Immature natural killer cell (primary cell): ENCODE measurements around the gene BTNL2. TPM values are rescaled to one million over a fixed set of nuclear protein-coding genes. Genes with fewer than 3 reads are reported as not detected.

Experiments
- DNase-seq, 3 donors: peaks; one replicate each; pipeline ENCODE4 v3.0.0; 2022; ENCODE audit warnings: mixed read lengths in 1 of 3
- H3K27ac Mint-ChIP-seq, 6 donors: one replicate each; pipeline ENCODE4 v1.8.0; 2020; ENCODE audit warnings: mixed read lengths in 6 of 6, mild to moderate bottlenecking in 5 of 6, inconsistent platforms in 4 of 6, moderate library complexity in 3 of 6
- H3K27me3 Mint-ChIP-seq, 3 donors: one replicate each; pipeline ENCODE4 v1.8.0; 2020 to 2021; ENCODE audit warnings: low read depth in 3 of 3, mild to moderate bottlenecking in 3 of 3, mixed read lengths in 3 of 3, moderate library complexity in 3 of 3, inconsistent platforms in 1 of 3
- H3K36me3 Mint-ChIP-seq, 3 donors: one replicate each; pipeline ENCODE4 v1.8.0; 2020; ENCODE audit warnings: mixed read lengths in 3 of 3, inconsistent platforms in 2 of 3, mild to moderate bottlenecking in 2 of 3
- H3K4me1 Mint-ChIP-seq, 2 donors: one replicate each; pipeline ENCODE4 v1.8.0; 2020; ENCODE audit warnings: inconsistent platforms in 2 of 2, mild to moderate bottlenecking in 2 of 2, mixed read lengths in 2 of 2, moderate library complexity in 1 of 2
- H3K4me3 Mint-ChIP-seq, 5 donors: one replicate each; pipeline ENCODE4 v1.8.0; 2020; ENCODE audit warnings: mild to moderate bottlenecking in 5 of 5, mixed read lengths in 5 of 5, inconsistent platforms in 3 of 5, moderate library complexity in 3 of 5
- H3K9me3 Mint-ChIP-seq, 6 donors: one replicate each; pipeline ENCODE4 v1.8.0; 2020; ENCODE audit warnings: mild to moderate bottlenecking in 6 of 6, mixed read lengths in 6 of 6, inconsistent platforms in 4 of 6, moderate library complexity in 3 of 6
- polyA plus RNA-seq, 3 donors: library from polyadenylated mRNA; unstranded; fragments of 300-500 nt; fragmentation: Illumina TruSeq; gene quantifications; one replicate each; pipeline ENCODE4 v1.2.3, GENCODE V29; 2021

The BTNL2 gene
- polyA plus RNA-seq, 3 donors from 2014 or later = not detected

DNA sequence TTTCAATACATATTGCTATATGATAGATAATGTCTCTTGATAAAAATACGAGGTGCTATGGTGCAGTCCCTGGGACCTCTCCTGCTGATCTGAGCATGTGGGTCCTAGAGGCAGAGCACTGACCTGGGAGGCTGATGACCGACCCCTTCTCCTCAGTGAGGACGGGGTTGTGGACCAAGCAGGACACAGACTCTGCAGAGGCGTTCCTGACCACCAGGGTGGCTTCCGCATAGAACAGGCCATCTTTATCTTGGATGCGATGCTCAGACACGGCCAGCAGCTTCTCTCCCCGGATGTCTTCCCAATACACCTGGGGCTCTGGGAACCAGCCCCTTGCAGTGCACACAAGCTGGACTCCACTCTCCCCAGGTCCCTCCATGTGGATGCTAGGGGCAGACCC is 4.2 kb downstream of the BTNL2 start:
- Mint-ChIP-seq H3K4me1 (no peaks in the 10 kb centered on the region), H3K4me3 (no peak overlapping the region), H3K27ac (no peak overlapping the region), H3K9me3 (no peaks in the 10 kb centered on the region), H3K27me3 (peaks cover 2 to 29% (median 10%) of the 10 kb centered on the region in 3 donors), H3K36me3 (no peaks in the 10 kb centered on the region)
- DNase-seq = no peak

- Mint-ChIP-seq H3K27ac (no peak overlapping the region), H3K4me1 (no peaks in the 10 kb centered on the region), H3K36me3 (no peaks in the 10 kb centered on the region), H3K27me3 (peaks cover 2 to 30% (median 10%) of the 10 kb centered on the region in 3 donors), H3K4me3 (no peak overlapping the region), H3K9me3 (no peaks in the 10 kb centered on the region)
- no peak for DNase-seq
Measured at GRCh38 chr6:32401284-32401963, 5.6 kb downstream of the BTNL2 start.

GRCh38 chr6:32397252-32397920 is 9.6 kb downstream of the BTNL2 start:
- Mint-ChIP-seq H3K4me3 (no peak overlapping the region), H3K36me3 (no peaks in the 10 kb centered on the region), H3K9me3 (no peaks in the 10 kb centered on the region), H3K27me3 (peaks cover 5 to 23% (median 11%) of the 10 kb centered on the region in 3 donors), H3K27ac (no peak overlapping the region), H3K4me1 (no peaks in the 10 kb centered on the region)
- no peak for DNase-seq

DNA sequence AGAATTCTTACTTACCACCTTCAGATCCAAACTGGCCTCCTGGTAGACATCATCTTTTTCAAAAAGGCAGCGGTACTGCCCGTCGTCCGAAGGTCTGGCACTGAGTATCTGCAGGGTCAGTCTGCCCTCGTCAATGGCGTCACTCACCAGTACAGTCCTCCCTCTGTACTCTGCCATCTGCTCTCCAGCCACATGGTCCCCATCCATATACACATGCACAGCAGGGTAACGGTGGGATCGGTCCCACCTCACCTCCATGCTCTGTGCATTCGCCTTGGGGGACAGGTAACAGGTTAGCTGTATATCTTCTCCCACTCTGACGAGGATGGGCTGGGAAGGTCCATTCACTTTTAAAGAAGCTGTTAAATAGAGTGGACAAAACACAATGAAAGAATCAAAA is 11.0 kb downstream of the BTNL2 start:
- Mint-ChIP-seq H3K9me3 (no peaks in the 10 kb centered on the region), H3K36me3 (no peaks in the 10 kb centered on the region), H3K27ac (no peak overlapping the region), H3K4me3 (no peak overlapping the region), H3K4me1 (no peaks in the 10 kb centered on the region), H3K27me3 (peaks cover 3 to 23% (median 10%) of the 10 kb centered on the region in 3 donors)
- no peak for DNase-seq

DNA sequence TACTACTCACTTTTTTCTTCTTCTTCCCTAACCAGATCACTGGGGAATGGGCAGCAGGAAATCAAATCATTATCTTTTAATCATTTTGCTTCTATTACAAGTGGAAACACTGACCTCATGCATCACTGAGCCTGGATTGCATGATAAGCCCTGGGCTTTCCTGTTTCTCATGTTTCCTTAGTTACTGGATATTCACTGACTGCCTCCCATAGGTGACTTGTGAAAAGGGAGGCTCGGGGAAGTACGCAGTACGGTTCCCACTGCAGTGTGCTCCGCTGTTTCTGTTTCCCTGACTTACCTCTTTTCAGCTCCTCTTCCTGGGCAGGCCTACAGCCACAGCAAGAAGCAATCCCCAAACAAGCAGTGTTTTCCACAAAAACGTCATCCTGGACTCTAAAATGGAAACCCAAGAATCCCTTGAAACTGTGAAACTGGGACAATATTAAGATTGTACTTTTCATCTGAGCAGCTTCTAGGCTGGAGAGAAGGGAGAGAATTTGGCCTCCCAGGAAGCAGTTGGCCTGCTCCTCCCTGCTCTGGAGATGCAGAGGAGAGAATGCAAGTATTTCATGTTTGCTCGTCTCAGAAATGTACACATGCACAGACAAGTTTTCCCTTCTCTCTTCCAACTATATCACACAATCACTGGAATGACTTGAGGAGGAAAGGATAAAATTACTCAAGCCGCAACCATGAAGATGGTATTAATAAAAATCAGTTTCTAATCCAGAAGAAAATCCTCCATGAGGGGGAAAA is 13.1 kb downstream of the BTNL2 start:
- DNase-seq = no peak
- Mint-ChIP-seq H3K27ac (no peak overlapping the region), H3K9me3 (no peaks in the 10 kb centered on the region), H3K4me3 (no peak overlapping the region), H3K4me1 (no peaks in the 10 kb centered on the region), H3K36me3 (no peaks in the 10 kb centered on the region), H3K27me3 (peaks cover 3 to 11% (median 8%) of the 10 kb centered on the region in 3 donors)

DNA sequence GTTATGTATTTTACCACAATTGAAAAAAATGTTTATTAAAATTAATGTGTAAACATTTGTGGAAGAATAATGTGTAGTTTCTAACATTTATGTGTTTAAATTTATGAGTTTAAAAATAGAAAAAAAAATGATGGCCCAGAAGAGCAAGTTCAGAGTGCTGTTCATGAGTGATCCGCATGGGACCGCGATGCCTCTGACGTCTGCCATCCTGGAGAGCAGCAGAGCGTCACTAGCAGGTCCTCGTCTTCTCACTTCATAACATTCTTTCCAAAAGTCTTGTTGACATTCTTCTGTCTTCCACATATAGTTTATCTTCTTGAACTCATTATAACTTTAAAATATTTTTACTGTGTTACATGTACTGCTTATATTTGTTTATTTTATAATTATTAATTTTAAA is 15.5 kb downstream of the BTNL2 start:
- H3K27me3 Mint-ChIP-seq = peaks cover 8 to 12% (median 11%) of the 10 kb centered on the region in 3 donors
- no peaks in the 10 kb centered on the region for H3K36me3 Mint-ChIP-seq
- H3K9me3 Mint-ChIP-seq = no peaks in the 10 kb centered on the region
- no peak for DNase-seq
- H3K4me3 Mint-ChIP-seq = no peak overlapping the region
- H3K27ac Mint-ChIP-seq = no peak overlapping the region
- H3K4me1 Mint-ChIP-seq = no peaks in the 10 kb centered on the region

- no peak overlapping the region for H3K4me3 Mint-ChIP-seq
- no peaks in the 10 kb centered on the region for H3K36me3 Mint-ChIP-seq
- DNase-seq = no peak
- H3K4me1 Mint-ChIP-seq = no peaks in the 10 kb centered on the region
- peaks cover 6 to 10% (median 8%) of the 10 kb centered on the region in 3 donors for H3K27me3 Mint-ChIP-seq
- H3K27ac Mint-ChIP-seq = no peak overlapping the region
- no peaks in the 10 kb centered on the region for H3K9me3 Mint-ChIP-seq
Measured at GRCh38 chr6:32387589-32388340, 19.2 kb downstream of the BTNL2 start.

GRCh38 chr6:32386040-32386439 is 20.9 kb downstream of the BTNL2 start:
- no peak overlapping the region for H3K27ac Mint-ChIP-seq
- no peaks in the 10 kb centered on the region for H3K36me3 Mint-ChIP-seq
- no peaks in the 10 kb centered on the region for H3K4me1 Mint-ChIP-seq
- DNase-seq = no peak
- H3K4me3 Mint-ChIP-seq = no peak overlapping the region
- H3K9me3 Mint-ChIP-seq = no peaks in the 10 kb centered on the region
- peaks cover 6 to 8% (median 8%) of the 10 kb centered on the region in 3 donors for H3K27me3 Mint-ChIP-seq

- H3K4me1 Mint-ChIP-seq = no peaks in the 10 kb centered on the region
- H3K9me3 Mint-ChIP-seq = no peaks in the 10 kb centered on the region
- no peak overlapping the region for H3K27ac Mint-ChIP-seq
- no peak for DNase-seq
- H3K36me3 Mint-ChIP-seq = no peaks in the 10 kb centered on the region
- no peak overlapping the region for H3K4me3 Mint-ChIP-seq
- H3K27me3 Mint-ChIP-seq = peaks cover 4 to 13% (median 5%) of the 10 kb centered on the region in 3 donors
Measured at GRCh38 chr6:32382757-32383420, 24.1 kb downstream of the BTNL2 start.

DNA sequence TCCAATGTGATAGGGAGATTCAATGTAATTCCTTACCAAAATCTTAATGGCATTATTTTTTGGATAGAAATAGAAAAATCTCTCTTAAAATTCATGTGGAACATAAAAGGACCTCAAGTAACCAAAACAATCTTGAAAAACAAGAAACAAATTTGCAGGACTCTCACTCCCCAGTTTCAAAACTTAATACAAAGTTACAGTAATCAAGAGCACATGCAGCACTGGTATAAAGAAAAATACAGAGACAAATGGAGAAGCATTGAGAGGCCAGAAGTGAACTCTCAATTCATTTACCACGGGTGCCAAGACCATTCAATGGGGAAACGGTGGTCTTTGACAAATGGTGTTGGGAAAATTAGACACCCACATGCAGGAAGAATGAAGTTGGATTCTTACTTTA is 27.4 kb downstream of the BTNL2 start:
- Mint-ChIP-seq H3K9me3 (no peaks in the 10 kb centered on the region), H3K4me1 (no peaks in the 10 kb centered on the region), H3K27ac (no peak overlapping the region), H3K4me3 (no peak overlapping the region), H3K27me3 (peaks cover 0 to 22% (median 6%) of the 10 kb centered on the region in 3 donors), H3K36me3 (no peaks in the 10 kb centered on the region)
- no peak for DNase-seq

GRCh38 chr6:32375739-32376529 is 31.0 kb downstream of the BTNL2 start:
- no peak overlapping the region for H3K27ac Mint-ChIP-seq
- peaks cover 0 to 17% (median 4%) of the 10 kb centered on the region in 3 donors for H3K27me3 Mint-ChIP-seq
- H3K9me3 Mint-ChIP-seq = no peaks in the 10 kb centered on the region
- no peaks in the 10 kb centered on the region for H3K36me3 Mint-ChIP-seq
- no peak for DNase-seq
- no peaks in the 10 kb centered on the region for H3K4me1 Mint-ChIP-seq
- H3K4me3 Mint-ChIP-seq = no peak overlapping the region

DNA sequence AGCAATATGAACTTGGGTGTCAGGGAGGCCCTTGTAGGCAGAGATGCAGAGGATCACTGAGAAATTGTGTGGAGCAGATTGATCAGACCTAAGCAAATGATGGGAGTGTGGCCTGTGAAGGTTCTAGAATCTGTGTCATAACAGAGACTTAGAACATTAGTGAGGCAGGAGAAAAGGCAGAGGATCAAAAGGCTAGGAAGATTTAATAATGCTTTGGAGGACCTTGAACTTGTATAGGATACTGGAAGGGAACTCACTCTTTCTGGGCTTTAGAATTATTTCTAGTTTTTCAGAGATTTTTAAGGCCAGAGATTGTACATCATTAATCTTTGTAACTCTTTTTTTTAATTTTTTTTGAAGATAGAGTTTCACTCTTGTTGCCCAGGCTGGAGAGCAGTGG is 35.2 kb downstream of the BTNL2 start, which contains the start of gene TSBP1:
TSS of gene TSBP1 (minus strand) at position 101 of the 400 bp plus-strand sequence. CDS start 197 bp downstream, outside the sequence.
- no peak within 1 kb of the TSS for H3K4me3 Mint-ChIP-seq
- no peaks in the 10 kb centered on the region for H3K36me3 Mint-ChIP-seq
- DNase-seq = no peak
- H3K4me1 Mint-ChIP-seq = no peaks in the 10 kb centered on the region
- no peaks in the 10 kb centered on the region for H3K9me3 Mint-ChIP-seq
- peaks cover 2 to 10% (median 4%) of the 10 kb centered on the region in 3 donors for H3K27me3 Mint-ChIP-seq
- no peak within 1 kb of the TSS for H3K27ac Mint-ChIP-seq
